Activated effector memory CD4-positive, alpha-beta T cell treated with Interleukin-2 at 50 U/mL for 16 hours (primary cell): ENCODE measurements around the gene GZMM.
"Not testable (repeated sequence)": the region's sequence is repeated elsewhere in the genome, so short reads cannot be mapped to it uniquely, and the experiment has no call there.

Experiments
- DNase-seq: peaks from one replicate; pipeline ENCODE4 v3.0.0-alpha.2; 2020

The GZMM gene

DNA sequence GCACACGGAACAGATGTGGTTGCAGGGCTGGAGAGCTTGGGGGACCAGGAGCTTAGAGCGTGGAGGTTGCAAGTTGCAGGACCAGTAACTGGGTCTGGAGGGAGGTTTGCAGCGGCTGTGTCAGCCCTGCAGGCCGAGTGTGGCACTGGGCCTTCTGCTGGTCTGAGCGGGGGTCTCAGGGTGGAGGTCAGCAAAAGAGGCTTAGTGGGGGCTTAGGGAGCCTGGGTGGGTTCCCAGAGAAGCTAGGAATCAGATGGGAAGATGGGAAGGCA, 40.1 kb downstream of the GZMM start:
- DNase-seq, result no peak

DNA sequence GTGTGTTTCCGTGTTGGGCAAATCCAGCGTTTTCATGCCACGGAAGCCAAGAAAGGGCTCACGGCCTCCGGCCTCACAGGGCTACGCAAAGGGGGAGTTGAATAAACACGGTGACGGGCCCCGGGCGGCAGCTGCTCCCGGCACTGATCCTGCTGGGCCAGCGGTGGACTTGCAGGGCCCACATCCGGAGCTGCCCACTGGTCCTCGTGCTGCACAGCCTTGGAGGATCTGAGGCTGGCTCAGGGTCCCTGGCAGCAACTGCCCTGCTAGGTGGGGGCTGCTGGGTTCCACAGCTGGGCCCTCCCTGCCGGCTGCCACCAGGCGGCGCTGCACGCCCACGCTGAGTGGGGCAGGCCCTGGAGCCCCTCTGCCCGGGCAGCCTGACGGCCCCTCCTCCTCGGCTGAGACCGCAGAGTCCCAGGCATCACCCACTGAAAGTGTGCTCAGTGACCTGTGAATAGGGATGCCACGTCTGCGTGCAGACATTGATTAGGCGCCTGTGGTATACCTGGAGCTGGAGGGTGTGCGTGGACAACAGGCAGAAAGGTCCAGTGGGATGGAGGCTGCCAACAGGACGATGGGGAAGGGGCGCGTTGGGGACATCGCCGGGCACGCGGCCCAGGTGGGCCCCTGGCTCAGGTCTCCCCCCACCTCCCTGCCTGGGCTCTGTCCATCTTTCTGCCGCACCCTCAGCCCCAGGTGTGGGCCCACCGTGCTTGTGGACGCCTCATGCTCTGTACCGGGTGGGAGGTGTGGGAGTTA, 40.6 kb downstream of the GZMM start:
- peak; percentile 40 for DNase-seq

DNA sequence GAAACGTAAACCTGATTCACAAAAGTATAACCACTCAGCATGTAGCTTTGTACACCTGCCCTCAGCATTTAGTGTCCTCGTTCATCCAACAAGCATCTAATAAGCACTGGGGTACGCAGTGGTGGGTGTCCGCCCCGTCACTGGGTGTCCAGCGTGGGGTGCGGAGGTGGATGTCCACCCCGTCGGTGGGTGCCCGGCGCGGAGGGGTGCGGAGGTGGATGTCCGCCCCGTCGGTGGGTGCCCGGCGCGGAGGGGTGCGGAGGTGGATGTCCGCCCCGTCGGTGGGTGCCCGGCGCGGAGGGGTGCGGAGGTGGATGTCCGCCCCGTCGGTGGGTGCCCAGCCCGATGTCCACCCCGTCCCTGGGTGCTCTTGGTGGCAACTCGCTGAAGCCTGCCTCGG, 41.3 kb downstream of the GZMM start:
- not testable (repeated sequence) for DNase-seq

DNA sequence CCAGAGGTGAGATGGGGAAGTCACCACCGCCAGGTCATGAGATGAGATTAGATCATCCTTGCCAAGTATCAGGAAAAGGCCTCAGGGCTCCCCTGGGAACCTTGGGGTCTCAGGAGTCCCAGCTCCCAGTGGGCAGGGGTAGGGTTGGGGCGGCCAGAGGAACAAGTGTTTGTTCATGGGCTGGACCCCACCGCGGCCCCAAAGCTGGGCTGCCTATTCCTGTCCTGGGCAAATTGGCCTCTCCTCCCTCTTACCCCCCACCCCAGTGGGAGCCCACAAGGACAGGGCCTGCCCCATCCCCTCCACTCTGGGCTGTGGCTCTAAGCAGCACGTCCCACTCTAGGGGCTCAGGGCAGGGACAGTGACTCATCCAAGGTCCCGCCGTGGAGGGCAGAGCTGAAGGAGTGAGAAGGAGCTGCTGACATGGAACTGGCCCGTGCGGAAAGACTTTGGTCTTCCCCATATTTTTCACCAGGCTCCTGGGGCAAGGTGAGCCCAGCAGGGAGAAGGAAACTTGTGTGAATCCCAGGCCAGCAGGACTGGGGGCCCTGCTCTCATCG, 41.8 kb downstream of the GZMM start:
- DNase-seq, result no peak

DNA sequence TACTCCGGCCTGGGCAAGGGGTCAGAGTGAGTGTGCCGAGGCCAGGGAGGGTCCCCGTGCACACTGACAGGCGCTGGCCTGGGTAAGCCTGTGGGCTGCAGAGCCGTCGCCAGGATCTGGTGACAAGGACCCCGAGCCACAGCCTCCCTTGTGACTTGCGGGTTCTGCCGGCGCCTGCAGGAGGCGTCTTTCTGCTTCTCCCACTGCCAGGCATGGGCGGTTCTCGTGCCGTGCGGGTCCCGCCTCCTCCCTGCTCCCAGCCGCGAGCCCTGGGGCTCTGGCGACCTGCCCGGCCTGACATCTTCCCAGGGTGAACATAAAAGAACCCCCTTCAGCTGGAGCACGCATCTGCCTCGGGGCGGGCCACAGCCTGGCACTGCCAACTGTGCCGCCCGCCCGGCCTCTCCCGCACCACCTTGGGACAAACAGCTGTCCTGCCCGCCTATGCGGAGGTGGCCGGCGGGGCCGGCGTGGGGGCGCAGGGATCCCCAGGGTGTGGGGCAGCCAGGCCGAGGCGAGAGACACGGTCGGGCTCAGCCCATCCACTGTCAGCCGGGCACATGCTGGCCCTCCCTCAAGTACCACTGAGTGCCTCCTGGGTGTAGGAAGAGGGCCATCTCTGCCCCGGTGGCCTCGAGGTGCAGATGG, 44.4 kb downstream of the GZMM start:
- DNase-seq, result peak; percentile 54

DNA sequence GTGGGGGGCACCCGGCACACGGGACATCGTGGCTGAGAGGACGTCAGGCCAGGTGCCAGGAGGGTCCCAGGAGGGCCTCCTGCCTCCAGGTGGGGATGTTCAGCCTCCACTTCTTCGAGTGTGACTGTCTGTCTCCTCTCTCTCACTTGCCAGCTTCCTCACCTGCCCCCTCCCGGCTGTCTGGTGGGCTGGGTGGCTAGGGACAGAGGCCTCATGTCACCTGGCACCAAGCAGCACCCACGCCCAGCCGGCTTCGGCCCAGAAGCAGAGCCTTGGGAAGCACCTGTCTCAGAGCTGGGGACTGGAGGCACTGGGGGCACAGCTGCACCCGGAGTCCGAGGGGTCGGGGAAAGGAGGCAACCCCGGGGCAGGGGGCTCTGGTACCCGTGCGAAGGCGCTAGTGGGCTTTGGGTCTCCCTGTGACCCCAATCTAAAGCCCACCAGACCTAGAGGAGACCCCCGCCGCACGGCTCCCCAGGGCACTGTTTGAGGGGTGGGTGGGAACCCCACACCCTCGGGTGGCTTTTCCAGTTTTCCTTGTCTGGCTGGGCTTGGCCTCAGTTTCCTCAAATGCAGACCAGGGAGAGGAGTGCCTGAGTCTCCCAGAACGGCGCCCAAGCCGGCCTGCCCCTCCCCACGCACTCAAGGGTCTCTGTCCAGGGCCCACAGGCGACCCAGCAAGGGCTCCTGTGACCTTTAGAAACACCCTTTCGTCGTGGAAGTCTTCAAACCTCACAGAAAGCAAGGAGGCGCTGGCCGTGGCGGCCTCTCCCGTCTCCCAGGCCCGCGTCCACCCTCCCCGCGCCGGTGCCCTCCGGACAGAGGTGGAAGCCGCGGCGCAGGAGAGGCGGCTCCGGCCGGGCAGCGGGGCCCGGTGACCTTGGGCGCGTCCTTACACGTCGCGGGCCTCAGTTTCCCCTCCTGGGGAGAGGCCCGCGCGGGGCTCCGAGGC, 45.2 kb downstream of the GZMM start:
- no peak for DNase-seq

DNA sequence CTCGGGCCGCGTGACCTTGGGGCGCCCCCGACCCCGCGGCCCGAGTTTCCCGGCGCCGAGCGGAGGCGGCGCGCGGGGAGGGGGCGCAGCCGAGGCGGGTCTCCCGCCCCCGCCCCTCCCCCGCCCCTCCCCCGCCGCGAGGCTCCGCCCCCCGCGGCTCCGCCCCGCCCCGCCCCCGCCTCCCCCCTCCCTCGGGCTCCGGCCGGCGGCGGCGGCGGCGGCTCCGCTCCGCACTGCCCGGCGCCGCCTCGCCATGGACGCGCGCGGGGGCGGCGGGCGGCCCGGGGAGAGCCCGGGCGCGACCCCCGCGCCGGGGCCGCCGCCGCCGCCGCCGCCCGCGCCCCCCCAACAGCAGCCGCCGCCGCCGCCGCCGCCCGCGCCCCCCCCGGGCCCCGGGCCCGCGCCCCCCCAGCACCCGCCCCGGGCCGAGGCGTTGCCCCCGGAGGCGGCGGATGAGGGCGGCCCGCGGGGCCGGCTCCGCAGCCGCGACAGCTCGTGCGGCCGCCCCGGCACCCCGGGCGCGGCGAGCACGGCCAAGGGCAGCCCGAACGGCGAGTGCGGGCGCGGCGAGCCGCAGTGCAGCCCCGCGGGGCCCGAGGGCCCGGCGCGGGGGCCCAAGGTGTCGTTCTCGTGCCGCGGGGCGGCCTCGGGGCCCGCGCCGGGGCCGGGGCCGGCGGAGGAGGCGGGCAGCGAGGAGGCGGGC, 46.0 kb downstream of the GZMM start, which contains the start of gene HCN2:
Gene HCN2, plus strand, starts transcription at position 189 of the 703 bp plus-strand sequence. Its CDS starts 65 bp downstream, at position 254.
- DNase-seq, result no peak

DNA sequence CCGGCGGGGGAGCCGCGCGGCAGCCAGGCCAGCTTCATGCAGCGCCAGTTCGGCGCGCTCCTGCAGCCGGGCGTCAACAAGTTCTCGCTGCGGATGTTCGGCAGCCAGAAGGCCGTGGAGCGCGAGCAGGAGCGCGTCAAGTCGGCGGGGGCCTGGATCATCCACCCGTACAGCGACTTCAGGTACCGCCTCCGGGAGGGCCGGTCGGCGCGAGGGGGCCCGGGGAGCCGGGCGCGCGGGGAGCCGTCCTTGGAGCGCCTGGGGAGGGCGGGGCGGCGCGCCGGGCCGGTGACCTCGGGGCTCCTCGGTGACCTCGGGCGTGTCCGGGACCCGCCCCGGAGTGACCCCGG, 46.5 kb downstream of the GZMM start:
- no peak for DNase-seq

DNA sequence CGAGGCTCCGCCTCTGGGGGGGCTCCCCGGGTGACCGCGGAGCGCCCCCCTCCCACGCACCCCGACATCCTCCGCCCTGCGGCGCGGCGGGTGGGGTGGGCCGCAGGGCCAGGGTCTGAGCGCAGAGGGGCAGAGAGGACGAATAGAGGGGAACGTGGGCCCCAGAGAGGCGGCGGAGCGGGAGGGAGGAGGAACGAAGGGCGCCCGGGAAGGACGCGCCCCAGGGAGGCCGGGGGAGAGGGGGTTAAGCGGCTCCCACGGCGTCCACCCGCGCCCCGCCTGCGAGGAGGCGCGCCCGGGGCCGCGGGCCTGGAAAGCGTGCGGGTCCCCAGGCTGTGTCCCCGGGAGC, 46.9 kb downstream of the GZMM start:
- DNase-seq, result no peak

DNA sequence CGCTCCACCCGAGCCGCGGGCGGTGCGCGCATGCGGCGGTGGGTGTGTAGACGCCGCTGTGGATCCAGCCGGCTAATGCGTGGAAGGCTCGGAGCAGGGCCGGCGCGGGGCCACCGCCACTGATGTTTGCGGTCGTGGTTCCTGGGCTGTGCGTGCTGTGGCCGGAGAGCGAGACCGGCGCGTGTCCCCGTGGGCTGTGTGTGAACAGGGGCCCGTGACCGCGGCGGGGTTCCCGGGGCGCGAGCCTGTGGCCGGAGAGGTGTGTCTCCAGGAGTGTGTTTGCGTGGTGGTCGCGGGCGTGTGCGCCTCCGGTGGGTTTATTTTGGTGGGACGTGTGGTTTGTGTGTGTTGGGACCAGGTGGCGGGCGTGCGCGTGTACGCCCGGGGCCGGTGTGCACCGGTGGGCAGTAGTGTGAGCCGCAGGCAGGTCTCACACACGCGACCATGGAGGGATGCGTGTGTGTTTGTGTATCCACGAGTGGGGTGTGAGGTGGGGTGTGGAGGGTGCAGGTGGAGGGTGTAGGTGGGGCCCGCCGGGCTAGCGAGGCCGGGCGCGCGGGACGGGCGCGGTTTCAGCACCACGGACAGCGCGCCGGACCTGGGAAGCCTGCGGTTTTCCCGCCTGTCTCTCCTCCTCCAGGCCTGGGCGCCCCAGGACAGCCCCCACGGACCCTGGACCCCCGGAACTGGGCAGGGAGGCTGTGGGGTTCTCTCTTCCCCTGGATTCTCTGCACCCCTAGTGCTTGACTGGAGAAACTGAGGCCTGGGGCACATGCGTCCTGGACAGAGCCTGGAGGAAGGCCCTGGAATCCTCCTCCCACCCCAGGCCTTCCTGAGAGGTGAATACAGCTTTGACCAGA, 47.5 kb downstream of the GZMM start:
- no peak for DNase-seq

DNA sequence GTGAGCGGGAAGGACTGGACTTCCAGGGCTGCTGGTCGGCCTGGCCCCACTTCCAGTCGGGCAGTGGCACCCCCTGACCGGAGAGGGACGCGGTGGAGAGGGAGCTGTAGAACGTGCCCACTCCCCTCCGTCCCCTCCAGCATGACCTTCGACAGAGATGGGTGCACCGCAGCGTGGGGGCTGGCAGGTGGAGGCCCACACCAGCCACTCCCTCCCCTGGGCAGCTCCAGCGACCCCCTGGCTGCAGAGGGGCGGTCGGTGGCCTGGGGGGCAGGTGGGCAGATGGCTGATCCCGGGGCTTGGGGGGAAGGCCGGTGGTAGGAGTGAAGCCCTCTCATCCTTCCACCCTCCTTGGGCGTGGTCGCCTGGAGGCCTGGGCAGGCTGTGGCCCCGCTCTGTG, 48.2 kb downstream of the GZMM start:
- no peak for DNase-seq

DNA sequence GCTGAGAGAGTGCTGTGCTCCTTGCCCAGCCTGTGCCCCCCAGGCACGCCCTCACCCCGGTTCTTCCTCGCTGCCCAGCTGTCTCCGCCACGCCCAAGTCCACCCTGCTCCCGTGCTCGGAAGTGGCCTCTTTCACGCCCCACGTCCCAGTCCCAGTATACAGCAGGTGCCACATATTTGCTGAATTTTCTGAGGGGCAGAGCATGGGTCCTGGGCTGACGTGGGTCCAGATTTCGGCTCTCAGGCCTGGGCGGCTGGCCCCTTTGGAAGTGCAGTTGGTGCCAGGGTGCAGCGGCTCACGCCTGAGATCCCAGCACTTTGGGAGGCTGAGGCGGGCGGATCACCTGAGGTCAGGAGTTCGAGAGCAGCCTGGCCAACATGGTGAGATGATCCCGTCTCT, 49.2 kb downstream of the GZMM start:
- DNase-seq, result no peak

DNA sequence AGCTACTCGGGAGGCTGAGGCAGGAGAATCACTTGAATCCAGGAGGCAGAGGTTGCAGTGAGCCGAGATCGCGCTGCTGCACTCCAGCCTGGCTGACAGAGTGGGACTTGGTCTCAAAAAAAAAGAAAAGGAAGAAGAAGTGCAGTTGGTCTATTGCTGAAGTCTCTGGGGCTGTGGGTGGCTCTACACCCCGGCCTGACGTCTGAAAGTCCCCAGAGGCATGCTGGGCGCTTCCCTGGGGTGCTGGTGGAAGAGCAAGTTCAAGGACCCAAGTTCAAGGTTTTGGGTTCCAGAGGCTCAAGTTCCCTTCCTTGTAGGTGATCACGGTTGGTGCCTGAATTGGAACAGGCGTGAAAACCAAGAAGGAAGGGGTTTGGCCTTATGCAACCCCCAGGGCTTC, 49.7 kb downstream of the GZMM start:
- DNase-seq, result no peak

DNA sequence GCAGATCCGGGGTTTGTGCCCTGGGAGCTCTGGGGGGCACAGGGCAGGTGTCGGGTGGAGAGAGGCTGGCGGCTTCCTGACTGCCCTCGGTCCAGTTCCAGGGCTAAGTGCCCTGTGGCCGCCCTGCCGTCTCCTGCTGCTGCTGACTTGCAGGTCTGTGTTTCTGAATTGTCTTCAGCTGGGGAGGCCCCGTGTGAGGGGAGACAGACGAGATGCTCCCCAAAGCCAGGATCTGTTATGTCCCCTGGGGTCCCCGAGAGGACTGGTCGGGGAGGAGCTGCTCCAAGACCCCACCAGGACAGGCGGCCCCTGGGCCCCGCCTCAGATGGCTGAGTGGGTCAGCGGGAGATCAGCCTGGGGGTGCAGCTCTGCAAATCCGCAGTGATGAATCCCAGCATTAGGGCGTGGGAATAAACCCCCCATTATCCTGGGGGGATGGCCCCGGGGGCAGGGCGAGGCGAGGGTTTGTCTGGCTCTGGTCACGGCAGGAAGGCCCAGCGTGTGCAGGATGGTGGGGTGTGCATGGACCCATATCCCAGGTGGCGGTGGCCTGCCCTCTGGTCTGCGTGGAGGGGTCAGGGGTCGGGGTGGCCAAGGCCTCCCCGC, 50.5 kb downstream of the GZMM start:
- no peak for DNase-seq

DNA sequence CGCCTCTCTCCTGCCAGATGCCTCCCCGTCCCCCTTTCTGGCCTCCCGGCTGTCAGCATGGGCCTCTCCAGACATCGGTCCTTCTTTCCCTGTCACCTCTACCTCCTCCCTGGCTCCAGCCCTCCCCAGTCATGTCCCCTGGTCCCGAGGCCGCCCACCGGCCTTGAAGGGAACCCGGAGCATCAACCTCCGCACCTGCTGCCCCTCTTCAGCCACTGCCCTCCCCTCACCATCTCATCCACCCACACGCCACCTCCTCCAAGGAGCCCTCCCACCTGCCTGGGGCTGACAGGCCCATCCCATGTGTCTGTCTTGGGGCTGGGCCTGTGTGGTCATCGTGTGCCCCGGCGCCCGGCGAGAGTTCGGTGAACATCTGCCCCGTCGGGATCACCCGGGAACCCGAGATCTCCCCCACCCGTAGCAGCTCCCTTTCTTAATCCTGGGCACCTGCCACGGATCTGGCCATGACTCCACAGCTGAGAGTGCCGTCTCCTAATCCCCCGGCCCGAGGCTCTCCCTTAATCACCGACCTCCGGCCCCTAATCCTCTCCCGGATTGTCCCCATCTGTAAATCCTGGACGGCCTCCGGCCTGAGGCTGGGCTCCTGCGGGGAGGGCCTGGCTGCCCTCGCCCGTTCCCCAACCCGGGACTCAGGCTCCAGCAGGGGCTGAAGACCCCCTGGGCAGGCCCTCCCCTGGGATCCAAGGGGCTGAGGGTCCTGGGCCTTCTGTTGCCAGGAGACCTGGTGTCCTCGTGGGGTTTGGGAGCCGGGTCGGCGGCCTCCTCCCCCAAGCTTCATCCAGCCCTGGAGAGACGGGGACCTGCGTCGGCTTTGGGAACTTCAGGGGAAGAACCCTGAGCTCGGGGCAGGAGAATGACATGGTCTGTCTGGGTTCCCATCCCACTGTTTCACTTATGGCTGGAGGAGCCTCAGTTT, 51.7 kb downstream of the GZMM start:
- DNase-seq, result no peak

DNA sequence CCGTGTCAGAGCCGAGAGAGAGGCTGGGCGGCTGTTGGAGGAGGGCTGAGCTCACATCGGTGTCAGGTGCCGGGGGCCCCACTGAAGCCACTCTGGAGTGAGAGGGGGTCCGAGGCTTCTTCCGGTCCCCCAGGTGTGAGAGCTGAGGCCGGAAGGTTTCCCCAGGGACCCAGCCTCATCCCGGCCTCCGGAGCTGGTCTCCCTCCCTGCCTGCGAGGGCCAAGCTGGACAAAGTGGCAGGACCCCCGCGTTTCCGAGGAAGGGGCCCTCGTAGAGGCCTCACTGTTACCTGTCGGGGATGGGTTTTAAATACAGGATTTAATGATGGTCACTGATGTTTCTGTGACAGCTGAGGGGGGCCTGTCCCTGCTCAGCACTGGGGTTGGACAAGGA, 52.4 kb downstream of the GZMM start:
- no peak for DNase-seq

DNA sequence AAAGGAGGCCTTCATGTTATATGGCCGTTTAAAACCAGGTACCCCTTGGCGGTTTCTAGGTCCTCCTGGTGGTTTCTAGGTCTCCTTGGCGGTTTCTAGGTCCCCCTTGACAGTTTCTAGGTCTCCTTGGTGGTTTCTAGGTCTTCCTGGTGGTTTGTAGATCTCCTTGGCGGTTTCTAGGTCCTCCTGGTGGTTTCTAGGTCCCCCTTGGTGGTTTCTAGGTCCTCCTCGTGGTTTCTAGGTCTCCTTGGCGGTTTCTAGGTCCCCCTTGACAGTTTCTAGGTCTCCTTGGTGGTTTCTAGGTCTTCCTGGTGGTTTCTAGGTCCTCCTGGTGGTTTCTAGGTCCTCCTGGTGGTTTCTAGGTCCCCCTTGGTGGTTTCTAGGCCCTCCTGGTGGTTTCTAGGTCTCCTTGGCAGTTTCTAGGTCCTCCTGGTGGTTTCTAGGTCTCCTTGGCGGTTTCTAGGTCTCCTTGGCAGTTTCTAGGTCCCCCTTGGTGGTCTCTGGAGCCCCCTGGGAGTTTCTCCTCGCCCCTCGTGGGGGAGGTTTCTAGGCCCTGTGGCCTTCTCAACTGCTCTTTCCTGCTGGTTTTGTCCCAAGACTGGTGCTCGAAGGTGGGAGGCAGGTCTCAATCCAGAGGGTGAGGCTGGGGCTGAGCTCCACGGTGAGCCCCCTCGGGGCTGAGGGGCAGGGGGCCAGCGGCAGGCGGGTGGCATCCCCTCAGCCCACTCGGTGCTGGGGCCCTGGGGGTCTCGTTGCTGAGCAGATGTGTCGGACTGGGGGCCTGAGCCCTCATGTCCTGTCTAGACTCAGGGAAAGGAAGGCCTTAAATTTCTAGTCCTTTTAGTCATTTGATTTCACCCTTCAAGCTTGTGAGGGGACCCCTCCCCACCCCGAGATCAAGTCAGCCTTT, 53.8 kb downstream of the GZMM start:
- no peak for DNase-seq
